Astrocyte of the spinal cord (primary cell): ENCODE results near the gene NPR2.

Experiments used
- DNase-seq: peaks from one replicate; pipeline ENCODE4 v3.0.0; 2011; ENCODE audit warnings: low read depth, low spot score
- H3K4me3 ChIP-seq: 2 replicates; pipeline ENCODE4 v1.5.1; 2011; ENCODE audit warnings: low read depth, mild to moderate bottlenecking, low read length, moderate library complexity
- CTCF ChIP-seq: IDR thresholded peaks from 2 replicates; pipeline ENCODE4 v1.5.1; 2012; ENCODE audit warnings: low read depth, mild to moderate bottlenecking, low read length, inconsistent platforms
- in situ Hi-C: cut with HindIII; loops from 2 replicates; pipeline ENCODE4 v1.10.0; 2017; ENCODE audit warnings: low sequenced_read_pairs

The NPR2 gene

GRCh38 chr9:35755071-35755470, 36.3 kb upstream of the NPR2 start:
- no peak overlapping the region for H3K4me3 ChIP-seq
- in situ Hi-C loops: no loop called here
- TF ChIP-seq CTCF: no peak

GRCh38 chr9:35756275-35757225, 34.8 kb upstream of the NPR2 start:
- H3K4me3 ChIP-seq: peak overlapping the region; percentile 47
- in situ Hi-C loops: no loop called here
- peak; percentile 70 for TF ChIP-seq CTCF
- peak; percentile 29 for DNase-seq

More at GRCh38 chr9:35755071-35755470, 36.3 kb upstream of the NPR2 start:
- DNase-seq: no peak

GRCh38 chr9:35757226-35757891, 34.0 kb upstream of the NPR2 start:
- H3K4me3 ChIP-seq: peak overlapping the region; percentile 47
- DNase-seq: no peak
- TF ChIP-seq CTCF: no peak
- in situ Hi-C loops: no loop called here

- no peak for DNase-seq
- in situ Hi-C loops: no loop called here
- no peak for TF ChIP-seq CTCF
- no peak overlapping the region for H3K4me3 ChIP-seq
These were observed 33.5 kb upstream of the NPR2 start for GRCh38 chr9:35757892-35758275.

- no peak for TF ChIP-seq CTCF
- in situ Hi-C loops: no loop called here
- no peak for DNase-seq
- no peak overlapping the region for H3K4me3 ChIP-seq
These were observed 32.8 kb upstream of the NPR2 start for GRCh38 chr9:35758475-35759050.

GRCh38 chr9:35759795-35760194, 31.6 kb upstream of the NPR2 start:
- DNase-seq: no peak
- TF ChIP-seq CTCF: no peak
- in situ Hi-C loops: no loop called here
- no peak overlapping the region for H3K4me3 ChIP-seq
